Hematopoietic multipotent progenitor cell treated with erythropoietin and hydrocortisone succinate and interleukin-3 and kit ligand, for 17 days (in vitro differentiated cells): ENCODE data around the gene BBS9.

Experiments used
- DNase-seq: peaks from one replicate; pipeline ENCODE4 v3.0.0-alpha.2; 2015; ENCODE audit warnings: low spot score

The BBS9 gene

GRCh38 chr7:33369888-33370287 lies 240.5 kb downstream of the BBS9 start:
- no peak for DNase-seq

- no peak for DNase-seq
Observed at GRCh38 chr7:33373195-33373594, 243.8 kb downstream of the BBS9 start.

GRCh38 chr7:33379891-33380525 lies 250.6 kb downstream of the BBS9 start:
- no peak for DNase-seq

- no peak for DNase-seq
Observed at GRCh38 chr7:33388332-33388731, 259.0 kb downstream of the BBS9 start.

- DNase-seq: no peak
Observed at GRCh38 chr7:33392148-33392547, 262.8 kb downstream of the BBS9 start.

GRCh38 chr7:33393770-33394169 lies 264.4 kb downstream of the BBS9 start:
- no peak for DNase-seq

- no peak for DNase-seq
Observed at GRCh38 chr7:33395340-33395739, 266.0 kb downstream of the BBS9 start.

- no peak for DNase-seq
Observed at GRCh38 chr7:33399528-33400213, 270.3 kb downstream of the BBS9 start.

GRCh38 chr7:33400214-33400538 lies 270.8 kb downstream of the BBS9 start:
- no peak for DNase-seq

- DNase-seq: no peak
Observed at GRCh38 chr7:33410266-33410665, 280.9 kb downstream of the BBS9 start.

GRCh38 chr7:33411020-33411419 lies 281.7 kb downstream of the BBS9 start:
- no peak for DNase-seq

- no peak for DNase-seq
Observed at GRCh38 chr7:33412331-33412730, 283.0 kb downstream of the BBS9 start.

- no peak for DNase-seq
Observed at GRCh38 chr7:33418251-33418701, 288.9 kb downstream of the BBS9 start.

GRCh38 chr7:33420311-33420940 lies 291.1 kb downstream of the BBS9 start:
- no peak for DNase-seq

GRCh38 chr7:33421429-33421828 lies 292.1 kb downstream of the BBS9 start:
- DNase-seq: no peak

- DNase-seq: no peak
Observed at GRCh38 chr7:33422141-33422540, 292.8 kb downstream of the BBS9 start.

- DNase-seq: no peak
Observed at GRCh38 chr7:33422825-33423645, 293.7 kb downstream of the BBS9 start.

- DNase-seq: no peak
Observed at GRCh38 chr7:33423646-33424020, 294.3 kb downstream of the BBS9 start.

- no peak for DNase-seq
Observed at GRCh38 chr7:33425395-33425794, 296.0 kb downstream of the BBS9 start.

- DNase-seq: no peak
Observed at GRCh38 chr7:33425929-33426678, 296.7 kb downstream of the BBS9 start.

- no peak for DNase-seq
Observed at GRCh38 chr7:33428415-33428814, 299.1 kb downstream of the BBS9 start.

GRCh38 chr7:33431543-33431942 lies 302.2 kb downstream of the BBS9 start:
- no peak for DNase-seq
